Kidney epithelial cell (primary cell): Measurements from ENCODE around the gene P4HA3. TPM values are rescaled to one million over a fixed set of nuclear protein-coding genes. Genes with fewer than 3 reads are reported as not detected.

ENCODE experiments used
- DNase-seq: peaks from one replicate; pipeline ENCODE4 v3.0.0-alpha.2; 2010; ENCODE audit warnings: low read depth
- H3K27me3 ChIP-seq: 2 replicates; pipeline ENCODE4 v1.6.0; 2011; ENCODE audit warnings: low read length; ENCODE audit not compliant: control insufficient read depth, insufficient read depth
- H3K36me3 ChIP-seq: 2 replicates; pipeline ENCODE4 v1.5.1; 2011; ENCODE audit warnings: low read length; ENCODE audit not compliant: control insufficient read depth, insufficient read depth
- H3K4me3 ChIP-seq: 2 replicates; pipeline ENCODE4 v1.5.1; 2011; ENCODE audit warnings: low read depth, mild to moderate bottlenecking, control low read depth, low read length
- total RNA-seq: library from RNA; depleted of rRNA; stranded (reverse); fragments of >200 nt; gene quantifications from 2 replicates; pipeline ENCODE4 v1.2.3, GENCODE V29; 2015
- TF ChIP-seq, protein P1 (sequence below): IDR thresholded peaks from 2 replicates; pipeline ENCODE4 v1.5.1; 2011; ENCODE audit warnings: mild to moderate bottlenecking, moderate library complexity, low read length, control low read depth, inconsistent platforms; ENCODE audit not compliant: insufficient read depth, poor library complexity, severe bottlenecking

The P4HA3 gene
- total RNA-seq, 1 donor from 2014 or later, result 0.88 TPM

DNA sequence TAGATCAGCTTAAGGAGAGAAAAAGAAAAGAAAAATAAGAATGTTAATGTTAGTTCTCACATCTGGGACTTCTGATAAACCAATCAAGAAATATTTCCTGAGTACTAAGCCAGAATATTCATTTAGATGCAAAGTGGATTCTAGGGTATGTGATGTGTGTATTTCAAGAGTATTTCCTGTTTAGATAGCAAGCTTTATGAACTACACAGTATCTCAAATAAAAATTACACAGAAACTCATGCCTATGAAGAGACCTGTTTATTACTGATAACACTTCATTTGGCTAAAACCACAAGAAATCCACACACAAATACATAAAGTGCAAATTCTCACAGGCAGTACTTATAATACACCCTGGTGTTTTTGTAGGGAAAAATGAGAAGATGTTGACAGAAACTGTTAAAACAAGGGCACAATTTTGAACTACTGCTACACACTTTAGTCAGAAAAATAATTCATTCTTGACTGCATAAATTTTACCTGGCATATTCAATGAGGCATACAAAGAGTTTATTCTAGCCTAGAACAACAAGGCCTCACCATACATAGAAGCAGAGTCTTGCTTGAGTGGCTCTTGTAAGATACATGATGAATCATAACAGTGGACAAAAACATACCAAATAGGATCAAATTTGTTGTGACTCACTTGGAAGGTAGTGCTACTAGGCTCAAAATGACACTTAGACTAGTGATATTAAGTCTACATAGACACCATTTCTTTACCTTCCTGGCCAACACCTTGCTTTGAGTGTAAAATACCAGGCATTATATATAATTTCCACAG, 18.8 kb upstream of the P4HA3 start:
- Histone ChIP-seq H3K36me3 (peaks cover 1% of the 10 kb centered on the region), H3K27me3 (no peaks in the 10 kb centered on the region), H3K4me3 (no peak overlapping the region)
- TF ChIP-seq, protein P1, sequence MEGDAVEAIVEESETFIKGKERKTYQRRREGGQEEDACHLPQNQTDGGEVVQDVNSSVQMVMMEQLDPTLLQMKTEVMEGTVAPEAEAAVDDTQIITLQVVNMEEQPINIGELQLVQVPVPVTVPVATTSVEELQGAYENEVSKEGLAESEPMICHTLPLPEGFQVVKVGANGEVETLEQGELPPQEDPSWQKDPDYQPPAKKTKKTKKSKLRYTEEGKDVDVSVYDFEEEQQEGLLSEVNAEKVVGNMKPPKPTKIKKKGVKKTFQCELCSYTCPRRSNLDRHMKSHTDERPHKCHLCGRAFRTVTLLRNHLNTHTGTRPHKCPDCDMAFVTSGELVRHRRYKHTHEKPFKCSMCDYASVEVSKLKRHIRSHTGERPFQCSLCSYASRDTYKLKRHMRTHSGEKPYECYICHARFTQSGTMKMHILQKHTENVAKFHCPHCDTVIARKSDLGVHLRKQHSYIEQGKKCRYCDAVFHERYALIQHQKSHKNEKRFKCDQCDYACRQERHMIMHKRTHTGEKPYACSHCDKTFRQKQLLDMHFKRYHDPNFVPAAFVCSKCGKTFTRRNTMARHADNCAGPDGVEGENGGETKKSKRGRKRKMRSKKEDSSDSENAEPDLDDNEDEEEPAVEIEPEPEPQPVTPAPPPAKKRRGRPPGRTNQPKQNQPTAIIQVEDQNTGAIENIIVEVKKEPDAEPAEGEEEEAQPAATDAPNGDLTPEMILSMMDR, result no peak
- peak; percentile 76 for DNase-seq

DNA sequence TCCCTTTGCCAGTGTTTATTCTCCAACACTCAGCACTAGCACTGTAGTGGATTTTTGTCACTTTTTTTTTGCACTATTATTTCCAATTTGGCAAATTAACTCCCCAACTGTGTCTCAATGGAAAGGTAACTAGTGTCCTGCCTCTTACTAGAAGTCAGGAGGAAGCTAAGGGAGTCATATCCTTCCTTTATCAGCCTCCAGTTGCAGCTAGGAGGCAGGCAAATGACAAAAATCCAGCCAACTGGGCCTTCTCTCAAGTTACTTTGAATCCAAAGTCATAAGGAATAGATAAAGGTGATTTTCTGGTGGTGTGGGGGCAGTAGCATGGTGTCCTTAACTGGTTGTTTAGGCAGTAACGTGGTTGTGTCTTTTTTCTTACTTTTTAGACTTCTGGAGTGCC, 15.6 kb upstream of the P4HA3 start:
- Histone ChIP-seq H3K36me3 (peaks cover 1% of the 10 kb centered on the region), H3K4me3 (no peak overlapping the region), H3K27me3 (no peaks in the 10 kb centered on the region)
- DNase-seq, result no peak
- TF ChIP-seq, protein P1, result no peak

DNA sequence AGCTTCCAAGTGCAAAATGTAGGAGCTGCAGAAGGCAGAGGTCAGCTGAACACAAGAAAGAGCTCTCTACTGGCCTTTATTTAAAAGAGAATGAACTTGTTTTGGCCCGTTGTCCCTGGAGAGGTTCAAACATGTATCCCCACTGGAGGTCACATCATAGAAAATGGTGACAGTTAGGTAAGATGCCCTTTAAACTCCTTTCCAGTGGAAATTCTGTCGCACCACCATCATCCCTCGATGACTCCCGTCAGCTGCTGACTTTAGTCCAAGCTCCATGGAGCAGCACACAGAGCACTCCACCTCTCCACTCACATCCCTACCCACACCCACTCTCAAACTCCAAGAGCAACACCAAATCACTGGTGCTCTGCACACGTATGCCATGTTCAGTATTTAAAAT, 15.2 kb upstream of the P4HA3 start:
- peaks cover 1% of the 10 kb centered on the region for H3K36me3 ChIP-seq
- DNase-seq, result no peak
- H3K4me3 ChIP-seq, result no peak overlapping the region
- H3K27me3 ChIP-seq, result no peaks in the 10 kb centered on the region
- TF ChIP-seq, protein P1, result no peak

DNA sequence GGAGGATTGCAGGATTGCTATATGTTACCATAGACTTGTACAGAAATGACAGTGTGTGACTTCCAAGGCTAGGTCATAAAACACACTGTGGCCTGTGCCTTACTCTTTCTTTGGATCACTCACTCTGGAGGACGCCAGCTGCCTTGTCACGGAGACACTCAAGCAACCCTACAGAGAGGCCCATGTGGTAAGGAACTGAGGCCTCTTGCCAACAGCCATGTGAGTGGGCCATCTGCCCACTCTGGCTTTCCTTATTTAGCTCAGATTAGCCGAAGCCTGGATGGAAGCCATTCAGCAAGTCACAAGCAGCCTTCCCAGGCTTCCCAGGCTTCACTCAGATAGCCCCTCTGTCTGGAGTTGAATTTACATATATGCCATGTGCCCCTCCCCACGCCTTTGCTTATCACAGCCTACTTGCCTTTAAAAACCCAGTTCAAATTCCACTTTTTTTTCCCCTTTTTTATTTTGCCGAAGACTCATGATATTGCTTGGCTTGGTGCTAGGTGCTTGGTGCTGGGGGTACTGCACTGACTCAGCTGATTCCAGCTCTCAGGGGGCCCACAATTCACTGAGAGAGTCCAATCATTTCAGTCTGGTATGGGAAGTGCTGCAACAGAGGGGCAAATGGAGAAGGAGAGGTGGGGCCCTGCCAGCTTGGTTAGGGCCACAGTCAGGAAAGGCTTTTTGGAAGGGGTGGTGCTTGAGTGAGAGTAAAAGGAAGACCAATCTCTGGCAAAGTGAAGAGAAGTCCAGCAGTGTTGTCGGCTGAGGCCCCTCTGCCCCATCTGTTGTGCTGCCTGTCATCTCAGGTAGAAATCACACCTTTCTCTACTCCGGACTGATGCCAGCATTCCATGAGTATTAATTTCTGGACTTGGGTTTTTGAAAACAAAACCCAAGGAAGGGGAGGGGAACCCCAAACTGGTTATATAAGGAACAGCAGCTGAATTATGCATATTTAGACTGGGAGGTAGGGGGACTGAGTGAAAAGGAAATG, 14.5 kb upstream of the P4HA3 start:
- TF ChIP-seq, protein P1, result no peak
- Histone ChIP-seq H3K27me3 (no peaks in the 10 kb centered on the region), H3K36me3 (peaks cover 1% of the 10 kb centered on the region), H3K4me3 (no peak overlapping the region)
- DNase-seq, result no peak

DNA sequence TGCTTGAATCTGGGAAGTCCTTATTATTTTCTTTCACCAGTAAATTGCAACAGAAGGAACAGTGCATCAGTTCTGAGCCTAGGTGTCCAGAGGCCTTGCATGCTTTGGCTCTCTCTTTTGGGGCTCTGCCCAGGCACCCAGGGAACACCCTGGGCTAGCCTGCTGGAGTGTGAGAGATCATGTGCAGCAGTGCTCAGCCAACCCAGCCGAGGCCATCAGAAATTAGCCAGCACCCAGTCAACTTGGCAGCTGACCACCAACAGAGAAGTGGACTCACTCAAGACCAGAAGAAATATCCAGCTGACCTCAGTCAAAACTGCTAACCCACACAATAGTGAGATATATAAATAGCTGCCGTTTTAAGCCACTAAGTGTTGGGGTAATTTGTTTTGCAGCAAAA, 11.2 kb upstream of the P4HA3 start:
- no peaks in the 10 kb centered on the region for H3K27me3 ChIP-seq
- no peak for DNase-seq
- H3K36me3 ChIP-seq, result no peaks in the 10 kb centered on the region
- TF ChIP-seq, protein P1, result no peak
- H3K4me3 ChIP-seq, result no peak overlapping the region
